ENCODE results near the gene C3AR1. TPM values are rescaled to one million over a fixed set of nuclear protein-coding genes. Genes with fewer than 3 reads are reported as not detected.
"Not testable (repeated sequence)": the region's sequence is repeated elsewhere in the genome, so short reads cannot be mapped to it uniquely, and the experiment has no call there.

The C3AR1 gene
- total and polyA plus RNA-seq, 5 experiments from 2014 or later, result 0.09 to 6.5 (median 2.0) TPM

DNA sequence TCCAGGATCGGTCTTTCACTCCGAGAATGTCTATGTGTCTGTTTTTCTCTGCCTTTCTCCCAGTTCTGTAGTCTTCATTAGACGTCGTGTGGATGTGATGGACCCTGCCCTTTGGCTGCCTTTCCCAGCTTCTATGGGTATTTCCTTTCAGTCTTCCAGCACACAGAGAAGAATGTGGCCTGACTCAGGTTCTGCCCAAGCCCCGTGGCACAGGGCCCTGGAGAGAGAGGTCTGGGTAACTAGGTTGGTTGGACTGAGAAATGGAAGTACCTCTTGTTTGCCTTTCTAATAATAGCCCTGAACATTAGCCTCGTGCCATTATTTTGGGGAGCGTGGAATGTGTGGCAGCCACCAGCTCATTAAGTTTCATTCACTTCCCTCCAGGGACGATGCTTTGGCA is 29.8 kb downstream of the C3AR1 start:
- ATAC-seq, result no peak
- POLR2A ChIA-PET, result interaction anchor here (1.1 to 1.4 kb wide), 2 partner anchors 10 to 76 kb away, joined by 3 to 8 read pairs; no protein-coding TSS in a partner anchor
- H3K27ac Mint-ChIP-seq, result peak overlapping the region; percentile 68 to 94 (median 89)
- peaks cover 50 to 75% (median 73%) of the 10 kb centered on the region in 4 donors for H3K4me1 Mint-ChIP-seq
- no peaks in the 10 kb centered on the region for H3K27me3 Mint-ChIP-seq
- no peak for DNase-seq
- H3K36me3 Mint-ChIP-seq, result peaks cover 0 to 19% (median 4%) of the 10 kb centered on the region in 3 donors
- H3K9me3 Mint-ChIP-seq, result no peaks in the 10 kb centered on the region
- peak overlapping the region in 9 of 10 donors; percentile 46 to 94 (median 88) for H3K4me3 Mint-ChIP-seq

DNA sequence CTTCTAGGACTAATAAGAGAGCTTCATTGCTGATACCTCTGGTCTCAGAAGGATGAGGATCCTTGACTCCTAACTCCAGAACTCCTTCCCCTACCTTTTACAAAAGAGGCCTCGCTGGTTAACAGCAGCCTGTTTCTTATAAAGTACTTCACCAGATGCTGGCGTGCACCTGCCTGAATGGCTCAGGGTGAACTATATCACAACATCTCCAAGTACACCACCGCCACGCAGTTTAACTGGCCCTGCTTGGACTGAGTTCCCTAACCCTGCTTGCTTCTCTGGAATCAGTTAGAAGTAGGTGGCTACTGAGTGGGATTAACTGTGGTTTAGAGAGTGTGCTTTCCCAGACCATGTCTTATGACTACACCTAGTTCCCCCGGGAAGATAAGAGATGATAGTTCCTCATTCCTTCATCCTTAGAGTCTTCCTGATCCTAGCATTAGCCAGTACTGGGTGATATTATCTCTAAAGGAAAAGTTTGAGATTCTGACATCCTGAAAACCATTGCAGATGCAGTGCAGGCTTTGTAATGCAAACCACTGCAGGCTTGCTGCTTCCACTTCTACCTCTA is 30.6 kb downstream of the C3AR1 start:
- H3K4me3 Mint-ChIP-seq, result peak overlapping the region in 9 of 10 donors; percentile 37 to 94 (median 88)
- peaks cover 0 to 11% (median under 1%) of the 10 kb centered on the region in 3 donors for H3K36me3 Mint-ChIP-seq
- no peak for ATAC-seq
- H3K27ac Mint-ChIP-seq, result peak overlapping the region; percentile 66 to 95 (median 86)
- H3K9me3 Mint-ChIP-seq, result no peaks in the 10 kb centered on the region
- POLR2A ChIA-PET, result interaction anchor here (1.1 to 1.4 kb wide), 2 partner anchors 9 to 31 kb away, joined by 3 to 8 read pairs; partner anchors contain the start of gene C3AR1
- no peaks in the 10 kb centered on the region for H3K27me3 Mint-ChIP-seq
- peaks cover 50 to 76% (median 73%) of the 10 kb centered on the region in 4 donors for H3K4me1 Mint-ChIP-seq
- no peak for DNase-seq

DNA sequence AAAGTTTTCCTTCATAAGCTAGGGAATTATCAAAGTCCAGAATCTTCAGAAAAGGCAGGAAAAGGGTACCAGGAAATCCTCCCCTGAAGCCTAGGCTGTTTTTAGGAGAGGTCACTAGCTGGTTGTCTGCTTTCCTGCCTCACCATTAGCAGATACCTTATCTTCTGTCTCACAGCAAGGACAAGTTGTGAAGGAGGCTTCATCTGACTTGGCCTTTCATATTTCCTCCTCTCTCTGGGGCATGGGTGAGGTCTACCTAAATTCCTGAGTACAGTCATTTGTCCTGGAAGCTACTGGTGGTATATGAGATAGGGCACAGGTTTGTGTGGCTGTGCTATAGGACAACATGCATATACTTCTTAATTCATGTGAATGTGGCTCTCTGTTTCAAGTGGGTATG is 31.4 kb downstream of the C3AR1 start:
- Mint-ChIP-seq H3K27ac (peak overlapping the region; percentile 66 to 95 (median 89)), H3K36me3 (peaks cover 0 to 4% (median 0%) of the 10 kb centered on the region in 3 donors), H3K9me3 (no peaks in the 10 kb centered on the region), H3K27me3 (no peaks in the 10 kb centered on the region), H3K4me1 (peaks cover 50 to 76% (median 72%) of the 10 kb centered on the region in 4 donors), H3K4me3 (peak overlapping the region; percentile 79 to 94 (median 89))
- POLR2A ChIA-PET, result interaction anchor here (0.5 to 3.4 kb wide), 4 partner anchors 31 to 47 kb away, joined by 3 to 18 read pairs (median 5); partner anchors contain the start of genes C3AR1 and NECAP1
- no peak for ATAC-seq
- no peak for DNase-seq

DNA sequence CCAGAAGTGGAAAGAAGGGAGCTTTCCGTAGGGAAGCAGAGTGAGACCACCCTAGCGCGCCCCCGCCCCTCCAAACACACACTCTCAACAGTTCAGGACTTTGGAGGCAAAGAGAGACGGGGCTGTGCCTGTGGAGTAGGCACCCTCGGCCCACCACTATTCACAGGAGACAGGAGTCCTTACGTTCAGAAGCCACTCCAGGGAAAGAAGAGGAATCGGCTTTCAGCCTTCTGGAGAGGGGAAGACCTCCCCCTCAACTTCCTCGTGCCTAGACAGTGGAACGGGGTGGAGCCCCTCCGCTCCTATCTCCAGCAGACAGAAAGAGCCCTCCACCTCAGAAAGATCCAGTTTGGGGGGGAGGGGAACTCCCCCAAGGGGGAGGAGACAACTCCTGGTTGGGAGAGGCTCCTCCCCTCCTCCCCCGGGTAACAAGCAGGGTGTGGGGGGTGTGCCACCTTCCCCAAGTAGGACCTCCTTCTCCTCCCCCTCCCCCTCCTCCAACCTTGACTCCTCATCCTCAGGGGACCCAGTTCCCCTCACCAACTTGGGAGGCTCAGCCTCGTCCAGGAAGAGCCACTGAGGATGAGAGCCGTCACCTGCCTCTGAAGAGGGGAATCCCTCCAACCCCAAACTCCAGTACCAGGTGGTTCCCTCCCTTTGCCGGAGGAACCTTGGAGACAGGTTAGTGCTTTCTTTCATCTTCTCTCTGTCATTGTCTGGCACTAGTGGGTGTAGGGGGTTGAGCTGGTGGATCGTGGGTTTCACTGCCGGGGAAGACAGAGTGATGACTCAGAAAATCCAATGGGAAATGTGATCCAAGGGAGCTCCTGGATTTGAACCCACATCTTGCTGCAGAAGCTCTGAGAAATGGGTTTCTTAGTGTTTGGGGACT is 32.8 kb downstream of the C3AR1 start:
- Mint-ChIP-seq H3K9me3 (no peaks in the 10 kb centered on the region), H3K4me3 (peak overlapping the region; percentile 79 to 94 (median 89)), H3K27ac (peak overlapping the region; percentile 72 to 95 (median 91)), H3K36me3 (no peaks in the 10 kb centered on the region), H3K4me1 (peaks cover 43 to 62% (median 58%) of the 10 kb centered on the region in 4 donors), H3K27me3 (no peaks in the 10 kb centered on the region)
- POLR2A ChIA-PET, result interaction anchor here (0.8 to 3.4 kb wide), 6 partner anchors 9 to 98 kb away, joined by 3 to 18 read pairs (median 8); partner anchors contain the start of genes NECAP1 and SLC2A3
- peak; percentile 21 to 27 for ATAC-seq
- peak in 7 of 10 donors; percentile 33 to 71 (median 41) for DNase-seq

DNA sequence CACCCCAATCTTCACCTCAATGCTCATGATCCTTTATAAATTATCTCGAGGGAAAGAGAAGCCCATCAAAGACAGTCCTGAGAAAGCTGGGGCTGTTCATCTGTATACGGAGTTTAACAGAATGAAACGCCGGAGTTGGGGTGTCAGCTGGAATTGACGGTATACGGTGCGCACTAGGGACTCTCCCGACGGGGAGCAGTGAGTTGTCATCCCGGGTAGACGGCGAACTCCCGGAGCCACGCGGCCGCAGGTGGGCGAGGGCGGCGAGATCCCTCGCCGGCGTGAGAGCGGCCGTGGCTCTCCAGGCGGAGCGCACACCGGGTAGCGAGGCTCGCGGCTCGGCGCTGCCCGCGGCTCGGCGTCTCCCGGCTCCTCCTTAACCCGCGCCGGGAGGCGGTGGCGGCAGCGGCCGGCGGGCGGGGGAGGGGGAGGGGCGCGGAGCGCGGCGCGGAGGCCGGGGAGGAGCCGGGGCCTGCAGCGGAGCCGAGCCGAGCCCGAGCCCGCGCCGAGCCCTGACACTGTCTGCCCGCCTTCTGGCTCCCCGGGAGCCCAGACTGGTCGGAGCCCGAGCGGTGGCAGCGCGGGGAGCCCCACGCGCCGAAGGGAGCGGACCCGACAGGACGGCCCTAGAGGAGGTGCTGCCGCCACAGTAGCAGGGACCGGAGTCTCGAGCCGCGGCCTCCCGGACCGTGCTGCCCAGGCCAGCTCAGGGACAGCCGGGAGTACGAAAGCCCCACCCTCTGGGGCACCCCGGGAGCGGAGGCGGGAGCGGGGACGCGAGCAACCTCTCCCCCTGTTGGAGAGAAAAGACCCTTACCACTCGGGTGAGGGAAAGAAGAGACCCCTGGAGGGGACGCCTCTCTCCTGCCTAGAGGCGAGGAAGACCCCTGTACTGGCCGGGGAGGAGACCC is 33.7 kb downstream of the C3AR1 start, which contains the start of gene FOXJ2:
Gene FOXJ2, plus strand, starts transcription at position 475 of the 911 bp plus-strand sequence. CDS start 7,117 bp downstream, outside the sequence.
- H3K9me3 Mint-ChIP-seq, result no peaks in the 10 kb centered on the region
- DNase-seq (peak; percentile 63 to 86 (median 78)), ATAC-seq (peak; percentile 82 to 87)
- H3K36me3 Mint-ChIP-seq, result no peaks in the 10 kb centered on the region
- peak within 1 kb of the TSS; percentile 86 to 94 (median 90) for H3K4me3 Mint-ChIP-seq
- H3K4me1 Mint-ChIP-seq, result peaks cover 35 to 57% (median 53%) of the 10 kb centered on the region in 4 donors
- H3K27me3 Mint-ChIP-seq, result no peaks in the 10 kb centered on the region
- peak within 1 kb of the TSS; percentile 83 to 95 (median 94) for H3K27ac Mint-ChIP-seq
- POLR2A ChIA-PET, result interaction anchor here (0.5 to 3.4 kb wide), 7 partner anchors 9 to 392 kb away, joined by 3 to 18 read pairs (median 6); partner anchors contain the start of genes NECAP1 and SLC2A3

DNA sequence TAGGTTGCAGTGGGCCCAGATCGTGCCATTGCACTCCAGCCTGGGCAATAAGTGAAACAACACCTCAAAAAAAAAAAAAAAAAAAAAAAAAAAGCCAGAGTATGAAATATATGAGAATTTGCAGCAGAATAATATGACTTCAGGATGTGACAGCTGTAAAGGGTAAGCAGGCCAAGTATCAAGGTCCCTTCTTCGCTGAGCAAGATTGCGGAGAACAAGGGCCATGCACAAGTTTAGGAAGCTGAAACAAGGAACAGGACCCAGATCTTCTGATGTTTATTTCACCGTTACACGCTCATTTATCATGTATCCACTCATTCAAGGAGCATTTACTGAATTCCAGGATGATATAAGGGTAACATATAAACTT is 34.3 kb downstream of the C3AR1 start:
- Mint-ChIP-seq H3K36me3 (no peaks in the 10 kb centered on the region), H3K9me3 (no peaks in the 10 kb centered on the region), H3K4me1 (peaks cover 33 to 53% (median 49%) of the 10 kb centered on the region in 4 donors), H3K27ac (peak overlapping the region; percentile 83 to 95 (median 94)), H3K4me3 (peak overlapping the region; percentile 81 to 93 (median 88)), H3K27me3 (no peaks in the 10 kb centered on the region)
- DNase-seq (peak in 1 of 10 donors; percentile 28), ATAC-seq (no peak)
- POLR2A ChIA-PET, result interaction anchor here (0.5 to 3.4 kb wide), 10 partner anchors 9 to 1327 kb away, joined by 3 to 18 read pairs (median 4); partner anchors contain the start of genes NECAP1 and SLC2A3

DNA sequence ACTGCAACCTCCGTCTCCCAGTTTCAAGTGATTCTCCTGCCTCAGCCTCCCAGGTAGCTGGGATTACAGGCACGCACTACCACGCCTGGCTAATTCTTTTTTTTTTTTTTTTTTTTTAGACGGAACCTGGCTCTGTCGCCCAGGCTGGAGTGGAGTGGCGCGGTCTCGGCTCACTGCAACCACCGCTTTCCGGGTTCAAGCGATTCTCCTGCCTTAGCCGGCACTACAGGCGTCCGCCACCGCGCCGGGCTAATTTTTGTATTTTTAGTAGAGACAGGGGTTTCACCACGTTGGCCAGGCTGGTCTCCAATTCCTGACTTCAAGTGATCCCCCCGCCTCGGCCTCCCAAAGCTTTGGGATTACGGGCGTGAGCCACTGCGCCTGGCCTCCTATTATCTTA is 35.1 kb downstream of the C3AR1 start:
- not testable (repeated sequence) for ATAC-seq, H3K27me3 Mint-ChIP-seq, H3K9me3 Mint-ChIP-seq, DNase-seq, H3K36me3 Mint-ChIP-seq
- peak overlapping the region in 1 of 10 donors; percentile 94 for H3K27ac Mint-ChIP-seq
- POLR2A ChIA-PET, result interaction anchor here (0.6 to 2.4 kb wide), 4 partner anchors 14 to 844 kb away, joined by 3 to 9 read pairs (median 4); no protein-coding TSS in a partner anchor
- peaks cover 27 to 52% (median 43%) of the 10 kb centered on the region in 4 donors for H3K4me1 Mint-ChIP-seq
- peak overlapping the region in 3 of 10 donors; percentile 33 to 90 (median 70) for H3K4me3 Mint-ChIP-seq

DNA sequence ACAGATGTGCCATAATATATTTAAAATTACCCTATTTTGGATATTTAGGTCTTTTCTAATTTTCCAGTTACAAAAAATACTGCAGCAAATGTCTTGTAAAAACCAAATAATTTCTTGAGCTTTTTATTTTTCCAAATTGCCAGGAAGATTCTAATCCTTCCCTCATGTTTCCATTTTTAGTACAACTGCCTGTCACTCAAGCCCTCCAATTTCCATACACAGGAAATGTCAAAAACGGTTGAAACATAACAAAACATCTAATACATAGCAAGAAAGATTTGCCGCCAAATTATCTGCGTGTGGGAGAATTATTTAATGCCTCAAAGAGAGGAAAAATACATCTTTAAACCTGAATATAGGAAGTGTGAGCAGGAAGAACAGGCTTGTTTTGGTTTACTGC is 36.0 kb downstream of the C3AR1 start:
- peaks cover 0 to 2% (median under 1%) of the 10 kb centered on the region in 3 donors for H3K36me3 Mint-ChIP-seq
- DNase-seq (no peak), ATAC-seq (no peak)
- peak overlapping the region in 1 of 10 donors; percentile 28 for H3K4me3 Mint-ChIP-seq
- no peaks in the 10 kb centered on the region for H3K9me3 Mint-ChIP-seq
- POLR2A ChIA-PET, result interaction anchor here (0.6 kb wide), 1 partner anchor 14 kb away, joined by 3 read pairs; no protein-coding TSS in a partner anchor
- H3K4me1 Mint-ChIP-seq, result peaks cover 22 to 44% (median 36%) of the 10 kb centered on the region in 4 donors
- no peaks in the 10 kb centered on the region for H3K27me3 Mint-ChIP-seq
- H3K27ac Mint-ChIP-seq, result no peak overlapping the region

DNA sequence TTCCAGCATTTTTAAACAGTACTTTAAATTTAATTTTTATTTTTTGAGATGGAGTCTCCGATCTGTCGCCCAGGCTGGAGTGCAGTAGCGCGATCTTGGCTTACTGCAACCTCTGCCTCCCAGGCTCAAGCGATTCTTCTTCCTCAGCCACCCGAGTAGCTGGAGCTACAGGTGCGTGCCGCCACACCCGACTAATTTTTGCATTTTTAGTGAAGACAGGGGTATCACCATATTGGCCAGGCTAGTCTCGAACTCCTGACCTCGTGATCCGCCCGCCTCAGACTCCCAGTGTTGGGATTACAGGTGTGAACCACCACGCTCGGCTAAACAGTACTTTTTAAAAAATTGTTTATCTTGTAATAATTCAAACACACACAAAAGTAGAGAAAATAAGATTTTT is 37.9 kb downstream of the C3AR1 start:
- peak overlapping the region in 4 of 10 donors; percentile 6 to 100 (median 70) for H3K27ac Mint-ChIP-seq
- H3K27me3 Mint-ChIP-seq, result no peaks in the 10 kb centered on the region
- H3K36me3 Mint-ChIP-seq, result peaks cover 0 to 10% (median 2%) of the 10 kb centered on the region in 3 donors
- no peaks in the 10 kb centered on the region for H3K9me3 Mint-ChIP-seq
- DNase-seq (no peak), ATAC-seq (no peak)
- H3K4me3 Mint-ChIP-seq, result peak overlapping the region in 4 of 10 donors; percentile 40 to 96 (median 54)
- POLR2A ChIA-PET, result interaction anchor here (0.7 to 3.1 kb wide), 5 partner anchors 10 to 165 kb away, joined by 3 to 28 read pairs (median 6); partner anchors contain the start of gene SLC2A3
- H3K4me1 Mint-ChIP-seq, result peaks cover 6 to 29% (median 19%) of the 10 kb centered on the region in 4 donors

DNA sequence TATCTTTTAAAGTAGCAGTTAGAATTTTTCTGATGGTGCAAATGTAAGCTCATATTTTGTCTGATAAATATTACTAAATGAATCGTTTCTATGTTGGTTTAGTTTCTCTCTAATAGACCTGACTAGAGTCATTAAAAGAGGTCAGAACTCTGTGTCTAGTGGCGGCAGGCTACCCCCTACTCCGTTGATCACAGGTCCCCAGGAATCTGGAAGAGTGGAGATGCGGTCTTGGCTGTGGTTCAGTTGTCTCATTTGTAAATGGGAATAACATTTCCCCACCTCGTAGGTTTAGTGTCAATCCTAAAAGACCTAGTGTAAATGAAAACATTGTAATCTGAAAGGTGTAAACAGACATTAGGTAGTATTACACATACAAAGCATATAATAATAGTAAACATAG is 38.3 kb downstream of the C3AR1 start:
- no peaks in the 10 kb centered on the region for H3K27me3 Mint-ChIP-seq
- H3K4me1 Mint-ChIP-seq, result peaks cover 6 to 26% (median 16%) of the 10 kb centered on the region in 4 donors
- POLR2A ChIA-PET, result interaction anchor here (0.6 to 3.1 kb wide), 13 partner anchors 10 to 1607 kb away, joined by 3 to 28 read pairs (median 7); partner anchors contain the start of genes C3AR1, CD27 and SLC2A3
- peaks cover 0 to 10% (median 2%) of the 10 kb centered on the region in 3 donors for H3K36me3 Mint-ChIP-seq
- ATAC-seq (no peak), DNase-seq (no peak)
- H3K9me3 Mint-ChIP-seq, result no peaks in the 10 kb centered on the region
- H3K27ac Mint-ChIP-seq, result peak overlapping the region; percentile 79 to 100 (median 99)
- H3K4me3 Mint-ChIP-seq, result peak overlapping the region; percentile 81 to 98 (median 95)
